ENCODE measurements around the gene MAPKAPK2.
A peak's percentile ranks its signal among the peaks of the same experiment; 100 is the strongest.
"Not testable (repeated sequence)": the region's sequence is repeated elsewhere in the genome, so short reads cannot be mapped to it uniquely, and the experiment has no call there.

The MAPKAPK2 gene

GRCh38 chr1:206684478-206685333 lies at the start of gene MAPKAPK2:
TSS of gene MAPKAPK2 (plus strand) at chr1:206684905. CDS start at chr1:206685230, 325 bp downstream.
- DNase-seq, result peak; percentile 22 to 48

- peak; percentile 77 to 80 for DNase-seq
These were observed 49.4 kb upstream of the MAPKAPK2 start, which contains the start of gene DYRK3 for GRCh38 chr1:206635080-206635977. TSS of gene DYRK3 (plus strand) at chr1:206635536. CDS start at chr1:206635704, 168 bp downstream.

GRCh38 chr1:206635978-206636345 lies 48.7 kb upstream of the MAPKAPK2 start:
- DNase-seq, result no peak

GRCh38 chr1:206636671-206637070 lies 48.0 kb upstream of the MAPKAPK2 start:
- no peak for DNase-seq

- DNase-seq, result no peak
These were observed 47.1 kb upstream of the MAPKAPK2 start for GRCh38 chr1:206637605-206638004.

GRCh38 chr1:206642074-206642473 lies 42.6 kb upstream of the MAPKAPK2 start:
- not testable (repeated sequence) for DNase-seq

- no peak for DNase-seq
These were observed 41.5 kb upstream of the MAPKAPK2 start for GRCh38 chr1:206643118-206643698.

- DNase-seq, result no peak
These were observed 38.2 kb upstream of the MAPKAPK2 start for GRCh38 chr1:206646504-206646903.

- no peak for DNase-seq
These were observed 37.5 kb upstream of the MAPKAPK2 start for GRCh38 chr1:206647224-206647623.

GRCh38 chr1:206649261-206649921 lies 35.3 kb upstream of the MAPKAPK2 start:
- no peak for DNase-seq

GRCh38 chr1:206651014-206651413 lies 33.7 kb upstream of the MAPKAPK2 start:
- DNase-seq, result no peak

- DNase-seq, result peak in 1 of 2 donors; percentile 34
These were observed 32.5 kb upstream of the MAPKAPK2 start for GRCh38 chr1:206651958-206652890.

GRCh38 chr1:206653715-206654459 lies 30.8 kb upstream of the MAPKAPK2 start:
- DNase-seq, result no peak

- DNase-seq, result no peak
These were observed 29.9 kb upstream of the MAPKAPK2 start for GRCh38 chr1:206654828-206655227.

- no peak for DNase-seq
These were observed 29.2 kb upstream of the MAPKAPK2 start for GRCh38 chr1:206655471-206655882.

GRCh38 chr1:206656936-206657335 lies 27.8 kb upstream of the MAPKAPK2 start:
- DNase-seq, result no peak

- DNase-seq, result no peak
These were observed 27.0 kb upstream of the MAPKAPK2 start for GRCh38 chr1:206657751-206658150.

- peak; percentile 19 to 56 for DNase-seq
These were observed 26.3 kb upstream of the MAPKAPK2 start for GRCh38 chr1:206658264-206658980.

- DNase-seq, result no peak
These were observed 25.8 kb upstream of the MAPKAPK2 start for GRCh38 chr1:206658981-206659273.

- no peak for DNase-seq
These were observed 24.6 kb upstream of the MAPKAPK2 start for GRCh38 chr1:206660136-206660535.
